HG03159 (cell line): Measurements from ENCODE around the gene C2orf76.
"Not testable (repeated sequence)": the region's sequence is repeated elsewhere in the genome, so short reads cannot be mapped to it uniquely, and the experiment has no call there.

Experiments used
- ATAC-seq: cut with Tn5 transposase; IDR thresholded peaks from one replicate; pipeline ENCODE4 v1.9.1; 2021; ENCODE audit warnings: mild to moderate bottlenecking, moderate library complexity; ENCODE audit not compliant: unreplicated experiment

Gene C2orf76

GRCh38 chr2:119377993-119378345, 11.3 kb upstream of the C2orf76 start:
- no peak for ATAC-seq

- no peak for ATAC-seq
These were observed 10.8 kb upstream of the C2orf76 start for GRCh38 chr2:119377294-119377992.

- no peak for ATAC-seq
These were observed 10.2 kb upstream of the C2orf76 start for GRCh38 chr2:119376810-119377209.

- not testable (repeated sequence) for ATAC-seq
These were observed 9.8 kb upstream of the C2orf76 start for GRCh38 chr2:119376406-119376805.

- ATAC-seq, result not testable (repeated sequence)
These were observed 7.5 kb upstream of the C2orf76 start for GRCh38 chr2:119373907-119374745.

GRCh38 chr2:119372778-119373568, 6.3 kb upstream of the C2orf76 start:
- ATAC-seq, result no peak

GRCh38 chr2:119371111-119371510, 4.5 kb upstream of the C2orf76 start:
- ATAC-seq, result no peak

- ATAC-seq, result no peak
These were observed 3.2 kb upstream of the C2orf76 start for GRCh38 chr2:119369845-119370244.

- ATAC-seq, result peak; percentile 31
These were observed 952 bp upstream of the C2orf76 start for GRCh38 chr2:119367472-119368099.

- ATAC-seq, result peak; percentile 5
These were observed 429 bp downstream of the C2orf76 start for GRCh38 chr2:119366161-119366648.

- no peak for ATAC-seq
These were observed 1.2 kb downstream of the C2orf76 start for GRCh38 chr2:119365436-119365835.

GRCh38 chr2:119364798-119365197, 1.8 kb downstream of the C2orf76 start:
- no peak for ATAC-seq

GRCh38 chr2:119360423-119360966, 6.1 kb downstream of the C2orf76 start:
- no peak for ATAC-seq

GRCh38 chr2:119359774-119360173, 6.9 kb downstream of the C2orf76 start:
- ATAC-seq, result no peak

GRCh38 chr2:119354860-119355259, 11.8 kb downstream of the C2orf76 start:
- ATAC-seq, result no peak

GRCh38 chr2:119352357-119352756, 14.3 kb downstream of the C2orf76 start:
- peak; percentile 95 for ATAC-seq

- ATAC-seq, result no peak
These were observed 16.2 kb downstream of the C2orf76 start for GRCh38 chr2:119350311-119350998.

- ATAC-seq, result no peak
These were observed 17.3 kb downstream of the C2orf76 start for GRCh38 chr2:119349289-119349688.

- ATAC-seq, result no peak
These were observed 24.9 kb downstream of the C2orf76 start for GRCh38 chr2:119341684-119342083.

GRCh38 chr2:119339562-119339923, 27.1 kb downstream of the C2orf76 start:
- no peak for ATAC-seq
